Effector memory CD4-positive, alpha-beta T cell (primary cell): ENCODE results near the gene QRFP.
"Not testable (repeated sequence)": the region's sequence is repeated elsewhere in the genome, so short reads cannot be mapped to it uniquely, and the experiment has no call there.

Source experiments
- DNase-seq, 3 donors: peaks; one replicate each; pipeline ENCODE4 v3.0.0-alpha.2; 2020
- H3K27ac ChIP-seq: 2 replicates; pipeline ENCODE4 v1.7.0; 2013; ENCODE audit warnings: mild to moderate bottlenecking, low read length, moderate library complexity; ENCODE audit not compliant: insufficient read depth, poor library complexity, severe bottlenecking
- H3K27me3 ChIP-seq: replicated peaks from 2 replicates; pipeline ENCODE4 v1.7.0; 2013; ENCODE audit warnings: mild to moderate bottlenecking, low read length; ENCODE audit not compliant: insufficient read depth, control insufficient read depth, poor library complexity, severe bottlenecking
- H3K36me3 ChIP-seq: 2 replicates; pipeline ENCODE4 v1.7.0; 2013; ENCODE audit warnings: mild to moderate bottlenecking, low read length, moderate library complexity; ENCODE audit not compliant: control insufficient read depth, insufficient read depth
- H3K4me1 ChIP-seq: 2 replicates; pipeline ENCODE4 v1.7.0; 2013; ENCODE audit warnings: low read length, mild to moderate bottlenecking; ENCODE audit not compliant: control insufficient read depth, insufficient read depth, poor library complexity, severe bottlenecking
- H3K4me3 ChIP-seq: 2 replicates; pipeline ENCODE4 v1.7.0; 2013; ENCODE audit warnings: low read length, low read depth, mild to moderate bottlenecking; ENCODE audit not compliant: insufficient read depth, poor library complexity, severe bottlenecking
- H3K9me3 ChIP-seq: 2 replicates; pipeline ENCODE4 v1.7.0; 2013; ENCODE audit warnings: mild to moderate bottlenecking, low read length, moderate library complexity; ENCODE audit not compliant: control insufficient read depth

Gene QRFP

GRCh38 chr9:130910670-130911069 is 14.1 kb upstream of the QRFP start:
- H3K9me3 ChIP-seq, H3K4me1 ChIP-seq, H3K27ac ChIP-seq, H3K27me3 ChIP-seq, H3K4me3 ChIP-seq, DNase-seq, H3K36me3 ChIP-seq: not testable (repeated sequence)

- H3K4me1 ChIP-seq, DNase-seq, H3K27me3 ChIP-seq, H3K36me3 ChIP-seq, H3K27ac ChIP-seq, H3K4me3 ChIP-seq, H3K9me3 ChIP-seq: not testable (repeated sequence)
Measured at GRCh38 chr9:130910041-130910440, 13.4 kb upstream of the QRFP start.

- H3K36me3 ChIP-seq, result no peaks in the 10 kb centered on the region
- H3K27ac ChIP-seq, result no peak overlapping the region
- H3K4me3 ChIP-seq, result no peak overlapping the region
- H3K9me3 ChIP-seq, result no peaks in the 10 kb centered on the region
- no peak for DNase-seq
- H3K27me3 ChIP-seq, result no peaks in the 10 kb centered on the region
- no peaks in the 10 kb centered on the region for H3K4me1 ChIP-seq
Measured at GRCh38 chr9:130908878-130909355, 12.3 kb upstream of the QRFP start.

GRCh38 chr9:130908146-130908877 is 11.7 kb upstream of the QRFP start:
- Histone ChIP-seq H3K27me3 (no peaks in the 10 kb centered on the region), H3K9me3 (no peaks in the 10 kb centered on the region), H3K36me3 (no peaks in the 10 kb centered on the region), H3K4me1 (no peaks in the 10 kb centered on the region), H3K27ac (no peak overlapping the region), H3K4me3 (no peak overlapping the region)
- no peak for DNase-seq

- Histone ChIP-seq H3K36me3 (no peaks in the 10 kb centered on the region), H3K9me3 (no peaks in the 10 kb centered on the region), H3K27me3 (no peaks in the 10 kb centered on the region), H3K4me3 (no peak overlapping the region), H3K27ac (no peak overlapping the region), H3K4me1 (no peaks in the 10 kb centered on the region)
- DNase-seq, result no peak
Measured at GRCh38 chr9:130906735-130907416, 10.3 kb upstream of the QRFP start.

GRCh38 chr9:130905902-130906734 is 9.5 kb upstream of the QRFP start:
- Histone ChIP-seq H3K4me3 (no peak overlapping the region), H3K27me3 (no peaks in the 10 kb centered on the region), H3K36me3 (no peaks in the 10 kb centered on the region), H3K9me3 (no peaks in the 10 kb centered on the region), H3K4me1 (no peaks in the 10 kb centered on the region), H3K27ac (no peak overlapping the region)
- DNase-seq, result no peak

- no peak for DNase-seq
- no peak overlapping the region for H3K4me3 ChIP-seq
- no peaks in the 10 kb centered on the region for H3K4me1 ChIP-seq
- H3K27me3 ChIP-seq, result no peaks in the 10 kb centered on the region
- no peaks in the 10 kb centered on the region for H3K36me3 ChIP-seq
- no peak overlapping the region for H3K27ac ChIP-seq
- H3K9me3 ChIP-seq, result no peaks in the 10 kb centered on the region
Measured at GRCh38 chr9:130905125-130905901, 8.7 kb upstream of the QRFP start.

GRCh38 chr9:130904070-130905044 is 7.7 kb upstream of the QRFP start:
- DNase-seq, result no peak
- Histone ChIP-seq H3K4me3 (no peak overlapping the region), H3K9me3 (no peaks in the 10 kb centered on the region), H3K4me1 (no peaks in the 10 kb centered on the region), H3K36me3 (no peaks in the 10 kb centered on the region), H3K27ac (no peak overlapping the region), H3K27me3 (no peaks in the 10 kb centered on the region)
